Renal cortex interstitium (tissue), 15 donors: ENCODE results near the gene MECR. TPM values are rescaled to one million over a fixed set of nuclear protein-coding genes. Genes with fewer than 3 reads are reported as not detected.

Source experiments
- DNase-seq, 11 donors: peaks; one replicate each; pipeline ENCODE4 v3.0.0-alpha.2; 2013; ENCODE audit warnings: low read depth in 9 of 11, low spot score in 4 of 11; ENCODE audit errors: extremely low read depth in 1 of 11
- long read RNA-seq, 16 experiments: transcript quantifications; one replicate each; lab custom pipeline, GENCODE V29; 2026
- polyA plus RNA-seq, 3 donors: library from polyadenylated mRNA; unstranded; fragments of 120-200 nt; gene quantifications; one replicate each; pipeline ENCODE4 v1.2.1, GENCODE V29; 2013; ENCODE audit not compliant: insufficient read length in 3 of 3

Gene MECR, protein sequence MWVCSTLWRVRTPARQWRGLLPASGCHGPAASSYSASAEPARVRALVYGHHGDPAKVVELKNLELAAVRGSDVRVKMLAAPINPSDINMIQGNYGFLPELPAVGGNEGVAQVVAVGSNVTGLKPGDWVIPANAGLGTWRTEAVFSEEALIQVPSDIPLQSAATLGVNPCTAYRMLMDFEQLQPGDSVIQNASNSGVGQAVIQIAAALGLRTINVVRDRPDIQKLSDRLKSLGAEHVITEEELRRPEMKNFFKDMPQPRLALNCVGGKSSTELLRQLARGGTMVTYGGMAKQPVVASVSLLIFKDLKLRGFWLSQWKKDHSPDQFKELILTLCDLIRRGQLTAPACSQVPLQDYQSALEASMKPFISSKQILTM
- polyA plus RNA-seq: 10 to 100 TPM; 28.1 to 37.0 (median 33.2) TPM
- long read RNA-seq, donor 1, transcript MECR-201 (10 exons, 1,353 nt): major isoform, 6 of 13 reads
- long read RNA-seq, donor 1, partial matches to known transcripts: 6 of 13 reads
- long read RNA-seq, donor 1, other reads (novel, unspliced or antisense): 0 of 13 reads
- long read RNA-seq, donor 2, partial matches to known transcripts: 0 of 1 reads
- long read RNA-seq, donor 2, other reads (novel, unspliced or antisense): 0 of 1 reads
- long read RNA-seq, donor 3, transcript MECR-201 (10 exons, 1,353 nt): major isoform, 14 of 15 reads
- long read RNA-seq, donor 3, partial matches to known transcripts: 0 of 15 reads
- long read RNA-seq, donor 3, other reads (novel, unspliced or antisense): 0 of 15 reads
- long read RNA-seq, donor 4, partial matches to known transcripts: 0 of 5 reads
- long read RNA-seq, donor 4, other reads (novel, unspliced or antisense): 0 of 5 reads
- long read RNA-seq, donor 5: 0 reads
- long read RNA-seq, donor 6, partial matches to known transcripts: 0 of 3 reads
- long read RNA-seq, donor 6, other reads (novel, unspliced or antisense): 0 of 3 reads
- long read RNA-seq, donor 7, partial matches to known transcripts: 0 of 5 reads
- long read RNA-seq, donor 7, other reads (novel, unspliced or antisense): 0 of 5 reads
- long read RNA-seq, donor 8, transcript MECR-201 (10 exons, 1,353 nt): major isoform, 8 of 14 reads
- long read RNA-seq, donor 8, partial matches to known transcripts: 5 of 14 reads
- long read RNA-seq, donor 8, other reads (novel, unspliced or antisense): 0 of 14 reads
- long read RNA-seq, donor 9, transcript MECR-201 (10 exons, 1,353 nt): major isoform, 5 of 6 reads
- long read RNA-seq, donor 9, partial matches to known transcripts: 0 of 6 reads
- long read RNA-seq, donor 9, other reads (novel, unspliced or antisense): 0 of 6 reads
- long read RNA-seq, donor 10, transcript MECR-201 (10 exons, 1,353 nt): major isoform, 5 of 5 reads
- long read RNA-seq, donor 10, partial matches to known transcripts: 0 of 5 reads
- long read RNA-seq, donor 10, other reads (novel, unspliced or antisense): 0 of 5 reads
- long read RNA-seq, donor 11, partial matches to known transcripts: 0 of 2 reads
- long read RNA-seq, donor 11, other reads (novel, unspliced or antisense): 0 of 2 reads
- long read RNA-seq, donor 12, partial matches to known transcripts: 0 of 2 reads
- long read RNA-seq, donor 12, other reads (novel, unspliced or antisense): 0 of 2 reads
- long read RNA-seq, donor 13, transcript MECR-201 (10 exons, 1,353 nt): major isoform, 9 of 10 reads
- long read RNA-seq, donor 13, partial matches to known transcripts: 0 of 10 reads
- long read RNA-seq, donor 13, other reads (novel, unspliced or antisense): 0 of 10 reads
- long read RNA-seq, donor 14, transcript MECR-201 (10 exons, 1,353 nt): major isoform, 5 of 5 reads
- long read RNA-seq, donor 14, partial matches to known transcripts: 0 of 5 reads
- long read RNA-seq, donor 14, other reads (novel, unspliced or antisense): 0 of 5 reads
- long read RNA-seq, donor 15, transcript MECR-201 (10 exons, 1,353 nt): major isoform, 5 of 5 reads
- long read RNA-seq, donor 15, partial matches to known transcripts: 0 of 5 reads
- long read RNA-seq, donor 15, other reads (novel, unspliced or antisense): 0 of 5 reads
- long read RNA-seq, donor 16, transcript MECR-201 (10 exons, 1,353 nt): major isoform, 12 of 13 reads
- long read RNA-seq, donor 16, partial matches to known transcripts: 0 of 13 reads
- long read RNA-seq, donor 16, other reads (novel, unspliced or antisense): 0 of 13 reads

- peak; percentile 80 to 91 (median 89) for DNase-seq
Observed at GRCh38 chr1:29230553-29231378, at the start of gene MECR. Gene MECR, minus strand, starts transcription at chr1:29230934. Its CDS starts 28 bp downstream, at chr1:29230906.

- DNase-seq: no peak
Observed at GRCh38 chr1:29279951-29280391, 49.2 kb upstream of the MECR start.

DNA sequence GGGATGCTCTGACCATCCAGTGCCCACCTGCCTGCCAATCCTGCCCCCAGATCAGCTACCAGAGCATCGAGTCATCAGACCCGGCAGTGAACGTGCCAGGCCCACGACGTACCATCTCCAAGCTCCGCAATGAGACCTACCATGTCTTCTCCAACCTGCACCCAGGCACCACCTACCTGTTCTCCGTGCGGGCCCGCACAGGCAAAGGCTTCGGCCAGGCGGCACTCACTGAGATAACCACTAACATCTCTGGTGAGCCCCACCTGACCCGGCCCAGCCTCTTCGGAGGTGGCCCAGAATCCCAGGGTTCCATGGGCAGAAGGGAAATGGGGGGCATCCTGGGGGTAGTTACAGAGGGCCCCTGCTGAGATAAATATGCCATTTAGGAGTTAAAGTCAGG is 48.7 kb upstream of the MECR start:
- DNase-seq: no peak

DNA sequence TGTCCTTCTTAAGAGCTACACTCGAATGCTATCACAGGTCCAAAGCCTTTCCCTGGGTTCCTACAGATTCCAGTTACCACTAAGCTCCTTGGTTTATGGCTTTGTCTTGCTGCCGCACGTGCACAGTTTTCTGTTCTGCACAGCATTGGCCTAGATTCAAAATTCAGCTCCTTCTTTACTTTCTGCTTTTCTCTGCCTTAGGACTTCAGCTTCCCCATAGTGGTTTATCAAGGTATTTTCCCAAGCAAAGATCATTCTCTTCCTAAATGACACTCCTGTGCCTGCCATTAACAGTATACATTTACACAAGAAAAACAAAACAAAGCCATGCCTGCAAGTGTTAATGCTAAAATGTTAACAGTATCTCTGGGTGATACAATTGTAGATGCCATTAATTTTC is 47.4 kb upstream of the MECR start:
- no peak for DNase-seq

GRCh38 chr1:29275435-29275834 is 44.7 kb upstream of the MECR start:
- DNase-seq: no peak

GRCh38 chr1:29272147-29272907 is 41.6 kb upstream of the MECR start:
- no peak for DNase-seq

- DNase-seq: peak in 3 of 11 donors; percentile 57 to 74 (median 66)
Observed at GRCh38 chr1:29271724-29272123, 41.0 kb upstream of the MECR start.

DNA sequence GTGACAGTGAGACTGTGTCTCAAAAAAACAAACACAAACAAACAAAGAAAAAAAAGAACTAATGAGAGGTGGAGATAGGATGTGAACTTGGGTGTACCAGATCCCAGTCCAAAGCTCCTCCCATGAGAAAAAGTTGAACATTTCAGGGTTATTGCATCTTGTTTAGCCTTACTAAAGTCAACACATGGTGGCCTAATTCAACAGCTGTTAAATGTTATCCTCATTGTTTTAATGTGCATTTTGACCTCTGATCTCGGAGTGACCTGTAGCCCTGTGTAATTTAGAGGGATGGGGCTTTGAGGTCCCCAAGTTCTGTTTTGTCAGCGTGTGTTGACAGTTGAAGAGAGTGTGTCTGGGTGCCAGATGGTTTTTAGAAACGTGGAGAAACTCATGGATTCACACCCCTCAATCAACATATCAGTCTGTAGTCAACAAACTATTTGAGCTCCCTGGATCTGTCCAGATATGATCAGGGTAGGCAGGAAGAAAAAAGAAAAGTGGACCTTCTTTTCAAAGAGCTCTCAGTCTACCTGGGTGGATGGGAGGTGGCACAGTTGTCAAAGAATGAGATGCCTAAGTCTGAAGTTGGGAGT is 40.3 kb upstream of the MECR start:
- DNase-seq: peak in 1 of 11 donors; percentile 39

DNA sequence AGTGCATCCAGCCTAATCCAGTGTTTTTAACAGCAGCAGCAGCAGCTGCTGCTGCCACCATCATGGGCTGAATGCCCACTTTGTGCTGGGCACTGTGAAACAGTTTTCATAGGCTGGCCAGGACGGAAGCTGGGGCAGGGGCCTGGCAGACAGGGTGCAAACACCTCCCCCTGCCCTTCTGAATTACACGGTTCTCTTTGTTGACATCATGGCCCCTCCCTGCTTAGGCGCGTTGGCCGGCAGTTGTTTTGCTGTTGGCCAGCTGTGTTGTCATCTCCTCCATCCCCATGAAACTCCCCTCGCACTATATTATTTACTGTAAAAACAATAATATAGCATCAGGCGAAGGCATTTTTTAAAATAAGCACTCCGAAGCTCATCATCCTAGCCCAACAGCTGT is 38.6 kb upstream of the MECR start:
- DNase-seq: peak in 3 of 11 donors; percentile 59 to 69 (median 61)

DNA sequence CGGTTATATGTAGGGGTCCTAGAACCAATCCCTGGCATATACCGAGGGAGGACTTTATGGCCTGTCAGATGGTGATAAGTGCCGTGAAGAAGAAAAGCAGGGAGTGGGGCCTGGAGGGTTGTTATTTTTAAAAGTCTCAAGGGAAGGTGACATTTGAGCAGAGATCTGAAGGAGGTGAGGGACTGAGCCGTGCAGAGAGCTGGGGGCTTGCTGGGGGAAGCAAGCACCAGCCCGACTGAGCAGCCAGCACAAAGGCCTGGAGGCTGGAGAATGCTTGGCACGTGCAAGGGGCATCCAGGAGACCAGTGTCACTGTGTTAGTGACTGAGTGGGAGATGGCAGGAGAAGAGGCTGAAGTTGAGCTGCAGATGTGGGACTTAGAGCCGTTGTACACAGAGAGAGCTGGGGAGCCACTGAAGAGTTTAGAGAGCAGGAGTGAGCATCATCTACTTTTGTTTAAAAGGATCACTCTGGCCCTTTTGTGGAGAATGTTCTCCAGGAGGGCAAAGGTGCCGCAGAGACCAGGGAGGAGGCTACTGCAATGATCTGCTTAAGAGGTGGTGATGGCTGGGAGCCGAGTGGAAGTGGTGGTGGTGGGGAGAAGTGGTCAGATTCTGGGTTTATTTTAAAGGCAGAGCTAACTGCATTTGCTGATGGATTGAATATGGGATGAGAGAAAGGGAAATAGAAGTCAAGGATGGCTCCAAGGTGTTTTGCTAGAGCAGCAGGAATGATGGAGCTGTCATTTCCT is 36.8 kb upstream of the MECR start:
- no peak for DNase-seq

- no peak for DNase-seq
Observed at GRCh38 chr1:29266912-29267311, 36.2 kb upstream of the MECR start.

DNA sequence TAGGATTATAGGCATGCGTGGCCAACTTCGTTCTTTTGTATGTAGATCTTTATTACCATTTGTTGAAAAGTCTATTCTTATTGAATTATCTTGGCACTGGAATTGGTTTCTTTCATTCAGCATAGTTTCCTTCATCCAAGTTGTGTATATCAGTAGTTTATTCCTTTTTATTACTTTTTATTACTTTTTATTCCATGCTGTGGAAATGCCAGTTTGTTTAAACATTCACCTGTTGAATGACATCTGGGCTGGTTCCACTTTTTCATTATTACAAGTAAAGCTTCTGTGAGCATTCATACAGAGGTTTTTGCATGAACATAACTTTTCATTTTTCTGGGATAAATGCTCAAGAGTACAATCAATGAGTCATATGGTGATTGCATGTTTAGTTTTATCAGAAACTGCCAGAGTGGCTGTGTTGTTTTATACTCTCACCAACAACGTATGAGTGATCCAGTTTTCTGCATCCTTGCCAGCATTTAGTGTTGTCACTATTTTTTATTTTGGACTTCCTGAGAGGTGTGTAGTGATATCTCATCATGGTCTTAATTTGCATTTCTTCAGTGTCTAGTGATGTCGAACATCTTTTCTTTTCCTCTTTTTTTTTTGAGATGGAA is 34.1 kb upstream of the MECR start:
- no peak for DNase-seq

GRCh38 chr1:29260531-29260930 is 29.8 kb upstream of the MECR start:
- DNase-seq: no peak

GRCh38 chr1:29259802-29260441 is 29.2 kb upstream of the MECR start:
- DNase-seq: no peak
